ENCODE data around the gene MED8. TPM values are rescaled to one million over a fixed set of nuclear protein-coding genes. Genes with fewer than 3 reads are reported as not detected.

Gene MED8
- total and polyA plus RNA-seq, 2 of the 13 experiments (the other 11 are each of a cell fraction or from before 2014, with no cell fraction given), result 16.9 to 77.4 TPM

DNA sequence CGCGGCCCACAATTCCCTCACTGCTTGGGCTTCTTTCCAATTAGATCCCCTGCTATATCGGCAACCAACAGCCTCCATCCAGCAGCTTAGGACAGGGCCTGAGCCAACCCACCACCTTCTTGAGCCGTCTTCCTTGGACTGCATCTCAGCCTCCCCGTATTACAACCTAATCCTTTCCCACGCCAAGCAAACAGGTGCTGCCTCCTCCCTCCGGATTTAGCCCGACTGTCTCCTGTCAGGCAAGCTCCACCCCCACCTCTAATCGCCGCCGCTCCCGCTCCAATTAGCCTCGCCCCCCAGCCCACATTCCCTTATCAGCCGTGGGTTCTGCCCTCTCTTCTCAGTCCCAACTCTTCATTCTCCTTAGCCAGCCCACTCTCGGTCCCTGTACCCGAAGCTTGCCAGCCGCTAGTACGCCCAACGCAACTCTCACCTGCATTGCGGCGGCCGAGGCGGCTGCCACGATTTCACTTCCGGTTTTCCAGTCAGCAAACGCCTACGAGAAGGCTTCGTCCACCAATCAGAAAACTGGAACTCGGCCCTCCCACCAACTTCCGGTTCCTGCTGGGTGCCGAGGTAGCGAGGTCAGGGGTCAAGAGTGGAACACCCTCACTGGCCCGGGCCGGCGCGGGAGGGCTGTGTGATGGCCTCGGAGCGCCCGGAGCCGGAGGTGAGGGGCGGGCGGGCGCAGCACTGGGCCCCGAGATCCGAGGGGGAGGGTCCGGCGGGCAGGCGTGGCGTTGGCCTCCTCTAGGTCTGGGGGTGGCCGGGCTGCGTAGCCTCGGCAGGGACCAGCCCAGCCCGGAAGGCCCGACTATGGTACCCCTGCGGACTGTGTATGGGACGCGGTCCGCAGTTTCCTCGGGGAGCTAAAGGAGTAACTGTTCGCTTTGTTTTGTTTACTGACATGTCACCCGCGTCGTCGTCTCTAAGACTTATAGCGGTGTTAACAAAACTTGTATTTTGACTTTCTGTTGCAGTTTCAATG is at the start of gene MED8, which contains the start of gene SZT2 (continued):
- TF ChIP-seq, protein P1, sequence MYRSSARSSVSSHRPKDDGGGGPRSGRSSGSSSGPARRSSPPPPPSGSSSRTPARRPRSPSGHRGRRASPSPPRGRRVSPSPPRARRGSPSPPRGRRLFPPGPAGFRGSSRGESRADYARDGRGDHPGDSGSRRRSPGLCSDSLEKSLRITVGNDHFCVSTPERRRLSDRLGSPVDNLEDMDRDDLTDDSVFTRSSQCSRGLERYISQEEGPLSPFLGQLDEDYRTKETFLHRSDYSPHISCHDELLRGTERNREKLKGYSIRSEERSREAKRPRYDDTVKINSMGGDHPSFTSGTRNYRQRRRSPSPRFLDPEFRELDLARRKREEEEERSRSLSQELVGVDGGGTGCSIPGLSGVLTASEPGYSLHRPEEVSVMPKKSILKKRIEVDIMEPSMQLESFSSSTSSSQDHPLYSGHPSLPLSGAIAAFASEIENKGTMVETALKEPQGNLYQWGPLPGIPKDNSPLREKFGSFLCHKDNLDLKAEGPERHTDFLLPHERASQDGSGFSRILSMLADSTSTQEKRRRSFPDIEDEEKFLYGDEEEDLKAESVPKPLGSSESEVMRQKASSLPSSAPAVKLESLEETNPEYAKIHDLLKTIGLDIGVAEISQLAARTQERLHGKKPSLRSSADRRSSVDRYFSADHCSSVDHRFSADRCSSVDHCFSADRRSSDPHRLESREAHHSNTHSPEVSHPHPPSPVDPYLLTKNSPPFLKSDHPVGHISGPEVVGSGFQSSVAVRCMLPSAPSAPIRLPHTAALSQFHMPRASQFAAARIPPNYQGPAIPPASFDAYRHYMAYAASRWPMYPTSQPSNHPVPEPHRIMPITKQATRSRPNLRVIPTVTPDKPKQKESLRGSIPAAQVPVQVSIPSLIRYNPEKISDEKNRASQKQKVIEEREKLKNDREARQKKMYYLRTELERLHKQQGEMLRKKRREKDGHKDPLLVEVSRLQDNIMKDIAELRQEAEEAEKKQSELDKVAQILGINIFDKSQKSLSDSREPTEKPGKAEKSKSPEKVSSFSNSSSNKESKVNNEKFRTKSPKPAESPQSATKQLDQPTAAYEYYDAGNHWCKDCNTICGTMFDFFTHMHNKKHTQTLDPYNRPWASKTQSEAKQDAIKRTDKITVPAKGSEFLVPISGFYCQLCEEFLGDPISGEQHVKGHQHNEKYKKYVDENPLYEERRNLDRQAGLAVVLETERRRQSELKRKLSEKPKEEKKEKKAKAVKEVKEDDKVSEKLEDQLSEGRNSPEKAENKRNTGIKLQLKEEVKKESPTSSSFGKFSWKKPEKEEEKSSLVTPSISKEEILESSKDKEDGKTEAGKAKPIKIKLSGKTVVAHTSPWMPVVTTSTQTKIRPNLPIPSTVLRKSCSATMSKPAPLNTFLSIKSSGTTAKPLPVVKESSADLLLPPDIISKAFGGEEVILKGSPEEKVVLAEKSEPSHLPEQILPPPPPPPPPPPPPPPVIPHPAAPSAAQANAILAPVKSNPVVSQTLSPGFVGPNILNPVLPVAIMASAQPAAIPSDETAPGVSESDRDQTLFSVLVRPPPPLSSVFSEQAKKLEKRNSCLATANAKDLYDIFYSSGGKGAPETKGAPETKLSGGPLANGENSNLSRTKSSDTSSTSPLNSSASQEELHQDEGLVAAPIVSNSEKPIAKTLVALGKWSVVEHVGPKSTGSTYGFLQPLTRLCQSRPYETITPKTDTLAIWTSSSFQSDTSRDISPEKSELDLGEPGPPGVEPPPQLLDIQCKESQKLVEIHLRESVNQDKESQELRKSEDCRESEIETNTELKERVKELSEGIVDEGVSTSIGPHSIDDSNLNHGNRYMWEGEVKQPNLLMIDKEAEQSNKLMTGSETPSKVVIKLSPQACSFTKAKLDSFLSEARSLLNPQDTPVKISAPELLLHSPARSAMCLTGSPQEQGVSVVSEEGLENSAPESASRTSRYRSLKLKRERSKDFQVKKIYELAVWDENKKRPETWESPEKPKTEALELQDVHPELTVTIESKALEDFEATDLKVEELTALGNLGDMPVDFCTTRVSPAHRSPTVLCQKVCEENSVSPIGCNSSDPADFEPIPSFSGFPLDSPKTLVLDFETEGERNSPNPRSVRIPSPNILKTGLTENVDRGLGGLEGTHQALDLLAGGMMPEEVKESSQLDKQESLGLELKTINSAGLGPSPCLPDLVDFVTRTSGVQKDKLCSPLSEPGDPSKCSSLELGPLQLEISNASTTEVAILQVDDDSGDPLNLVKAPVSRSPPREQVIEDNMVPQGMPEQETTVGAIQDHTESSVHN (CRISPR knock-in tag; IDR thresholded peaks at IDR 0.05), result no peak
- TF ChIP-seq ZNF792 (CRISPR knock-in tag; IDR thresholded peaks at IDR 0.05) (peak; percentile 76; the same call in 1 of the 2 replicates), TCF12 (IDR thresholded peaks at IDR 0.05) (no peak), TCF12 (CRISPR knock-in tag; IDR thresholded peaks at IDR 0.05) (0 out of 2 replicates have a peak, but pooled peaks have one; percentile 40), ZC3H13 (CRISPR knock-in tag; IDR thresholded peaks at IDR 0.05) (0 out of 2 replicates have a peak, but pooled peaks have one; percentile 56), MIER2 (CRISPR knock-in tag; IDR thresholded peaks at IDR 0.05) (no peak; the same call in 1 of the 2 replicates), ZNF556 (CRISPR knock-in tag; IDR thresholded peaks at IDR 0.05; ENCODE audit: borderline replicate concordance) (0 out of 2 replicates have a peak, but pooled peaks have one; percentile 33), THAP11 (CRISPR knock-in tag; IDR thresholded peaks at IDR 0.05) (peak; percentile 95), ZNF260 (CRISPR knock-in tag; IDR thresholded peaks at IDR 0.05; ENCODE audit: borderline replicate concordance, low read depth) (no peak), ZNF317 (CRISPR knock-in tag; IDR thresholded peaks at IDR 0.05) (no peak; the same call in 1 of the 2 replicates), SCMH1 (CRISPR knock-in tag; IDR thresholded peaks at IDR 0.05; ENCODE audit: borderline replicate concordance) (no peak)
- TF ChIP-seq, protein P2, sequence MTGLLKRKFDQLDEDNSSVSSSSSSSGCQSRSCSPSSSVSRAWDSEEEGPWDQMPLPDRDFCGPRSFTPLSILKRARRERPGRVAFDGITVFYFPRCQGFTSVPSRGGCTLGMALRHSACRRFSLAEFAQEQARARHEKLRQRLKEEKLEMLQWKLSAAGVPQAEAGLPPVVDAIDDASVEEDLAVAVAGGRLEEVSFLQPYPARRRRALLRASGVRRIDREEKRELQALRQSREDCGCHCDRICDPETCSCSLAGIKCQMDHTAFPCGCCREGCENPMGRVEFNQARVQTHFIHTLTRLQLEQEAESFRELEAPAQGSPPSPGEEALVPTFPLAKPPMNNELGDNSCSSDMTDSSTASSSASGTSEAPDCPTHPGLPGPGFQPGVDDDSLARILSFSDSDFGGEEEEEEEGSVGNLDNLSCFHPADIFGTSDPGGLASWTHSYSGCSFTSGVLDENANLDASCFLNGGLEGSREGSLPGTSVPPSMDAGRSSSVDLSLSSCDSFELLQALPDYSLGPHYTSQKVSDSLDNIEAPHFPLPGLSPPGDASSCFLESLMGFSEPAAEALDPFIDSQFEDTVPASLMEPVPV (CRISPR knock-in tag; IDR thresholded peaks at IDR 0.05), result peak; percentile 93
- TF ChIP-seq, protein P3, sequence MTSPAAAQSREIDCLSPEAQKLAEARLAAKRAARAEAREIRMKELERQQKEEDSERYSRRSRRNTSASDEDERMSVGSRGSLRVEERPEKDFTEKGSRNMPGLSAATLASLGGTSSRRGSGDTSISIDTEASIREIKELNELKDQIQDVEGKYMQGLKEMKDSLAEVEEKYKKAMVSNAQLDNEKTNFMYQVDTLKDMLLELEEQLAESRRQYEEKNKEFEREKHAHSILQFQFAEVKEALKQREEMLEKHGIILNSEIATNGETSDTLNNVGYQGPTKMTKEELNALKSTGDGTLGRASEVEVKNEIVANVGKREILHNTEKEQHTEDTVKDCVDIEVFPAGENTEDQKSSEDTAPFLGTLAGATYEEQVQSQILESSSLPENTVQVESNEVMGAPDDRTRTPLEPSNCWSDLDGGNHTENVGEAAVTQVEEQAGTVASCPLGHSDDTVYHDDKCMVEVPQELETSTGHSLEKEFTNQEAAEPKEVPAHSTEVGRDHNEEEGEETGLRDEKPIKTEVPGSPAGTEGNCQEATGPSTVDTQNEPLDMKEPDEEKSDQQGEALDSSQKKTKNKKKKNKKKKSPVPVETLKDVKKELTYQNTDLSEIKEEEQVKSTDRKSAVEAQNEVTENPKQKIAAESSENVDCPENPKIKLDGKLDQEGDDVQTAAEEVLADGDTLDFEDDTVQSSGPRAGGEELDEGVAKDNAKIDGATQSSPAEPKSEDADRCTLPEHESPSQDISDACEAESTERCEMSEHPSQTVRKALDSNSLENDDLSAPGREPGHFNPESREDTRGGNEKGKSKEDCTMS (CRISPR knock-in tag; conservative IDR thresholded peaks at IDR 0.05), result no peak
- TF ChIP-seq, protein P4, sequence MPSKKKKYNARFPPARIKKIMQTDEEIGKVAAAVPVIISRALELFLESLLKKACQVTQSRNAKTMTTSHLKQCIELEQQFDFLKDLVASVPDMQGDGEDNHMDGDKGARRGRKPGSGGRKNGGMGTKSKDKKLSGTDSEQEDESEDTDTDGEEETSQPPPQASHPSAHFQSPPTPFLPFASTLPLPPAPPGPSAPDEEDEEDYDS (CRISPR knock-in tag; IDR thresholded peaks at IDR 0.05), result peak; percentile 76

Data from HepG2 (cell line).